ENCODE data around the gene XPR1.

GRCh38 chr1:180937624-180938225 is 305.9 kb downstream of the XPR1 start:
- no peak for TF ChIP-seq CTCF (IDR thresholded peaks at IDR 0.05; ENCODE audit: insufficient read depth, low read length, poor library complexity, severe bottlenecking)
- no peak for TF ChIP-seq EZH2phosphoT487 (conservative IDR thresholded peaks at IDR 0.05; ENCODE audit: low read length)
